A549 (cell line): ENCODE measurements around the gene SERBP1. TPM values are rescaled to one million over a fixed set of nuclear protein-coding genes. Genes with fewer than 3 reads are reported as not detected.

Source experiments
- ATAC-seq, 2 experiments: fragments of 200-7000 bp in 1 of 2; fragments of >200 bp in 1 of 2; cut with Nextera tagmentation in 1 of 2; cut with Tn5 transposase in 1 of 2; 3 replicates each; pipeline versions ENCODE4 v1.8.0 to v1.9.1; 2018 to 2020; ENCODE audit warnings: mild to moderate bottlenecking in 1 of 2, moderate library complexity in 1 of 2
- CTCF ChIA-PET: fragments of 300-600 bp; sonication (Branson Sonifier 250); formaldehyde crosslinking; extraction: SDS; loops from one replicate; lab custom pipeline; 2021; ENCODE audit warnings: antibody characterized with exemption, inconsistent platforms; lab: Yijun Ruan, JAX
- POLR2A ChIA-PET: fragments of 350-600 bp; formaldehyde crosslinking; extraction: SDS; loops from one replicate; lab custom pipeline; 2021; ENCODE audit warnings: antibody characterized with exemption, inconsistent platforms; lab: Yijun Ruan, JAX
- DNase-seq, 2 experiments: peaks; one replicate each; pipeline versions ENCODE4 v3.0.0 to v3.0.0-alpha.2; 2011 to 2016; ENCODE audit warnings: low read depth in 1 of 2, low spot score in 1 of 2
- FAIRE-seq: peaks from 2 replicates; lab custom pipeline; 2011; peaks lifted over from hg19 to GRCh38; lab: Jason Lieb, UNC
- H3K27ac ChIP-seq, 2 experiments: fragments of >200 bp; sonication (Bioruptor Twin); formaldehyde crosslinking; 3 replicates each; pipeline ENCODE4 v1.5.1; 2016 to 2017
- H3K4me1 ChIP-seq: fragments of >200 bp; sonication (Bioruptor Twin); formaldehyde crosslinking; 3 replicates; pipeline ENCODE4 v1.6.1; 2016
- H3K4me2 ChIP-seq: fragments of >200 bp; sonication (Bioruptor Twin); formaldehyde crosslinking; 3 replicates; pipeline ENCODE4 v1.6.1; 2016
- H3K4me3 ChIP-seq: fragments of >200 bp; sonication (Bioruptor Twin); formaldehyde crosslinking; 3 replicates; pipeline ENCODE4 v1.5.1; 2016
- H3K9me3 ChIP-seq: fragments of >200 bp; sonication (Bioruptor Twin); formaldehyde crosslinking; 3 replicates; pipeline ENCODE4 v1.6.1; 2016
- BHLHE40 ChIP-seq: IDR thresholded peaks from 2 replicates; pipeline ENCODE4 v1.6.1; 2012; ENCODE audit warnings: low read depth, low read length, inconsistent platforms
- EHMT2 ChIP-seq: fragments of 200-600 bp; sonication (generic); IDR thresholded peaks from 2 replicates; pipeline ENCODE4 v1.6.1; 2016; ENCODE audit warnings: antibody characterized with exemption, low read depth, mild to moderate bottlenecking, moderate library complexity
- FOSB ChIP-seq: fragments of 250-450 bp; sonication (Bioruptor Pico); IDR thresholded peaks from 2 replicates; pipeline ENCODE4 v1.5.0; 2020; ENCODE audit warnings: mild to moderate bottlenecking, moderate library complexity
- FOSL2 ChIP-seq, 2 experiments: fragments of 450-650 bp in 1 of 2; fragments of >200 bp in 1 of 2; sonication (Bioruptor Twin) in 1 of 2; formaldehyde crosslinking; IDR thresholded peaks; 2 replicates each; pipeline versions ENCODE4 v1.5.0 to v1.6.1; 2016 to 2020; ENCODE audit warnings: mild to moderate bottlenecking in 1 of 2, moderate library complexity in 1 of 2
- FOXS1 ChIP-seq: fragments of 250-450 bp; sonication (Bioruptor Pico); IDR thresholded peaks from 2 replicates; pipeline ENCODE4 v1.5.0; 2020; ENCODE audit warnings: mild to moderate bottlenecking, moderate library complexity
- GATA3 ChIP-seq: IDR thresholded peaks from 2 replicates; pipeline ENCODE4 v1.6.1; 2012; ENCODE audit warnings: borderline replicate concordance
- HDAC2 ChIP-seq: fragments of 200-600 bp; sonication (generic); IDR thresholded peaks from 2 replicates; pipeline ENCODE4 v1.6.1; 2016
- HOXB13 ChIP-seq: fragments of 250-450 bp; sonication (Bioruptor Pico); IDR thresholded peaks from 2 replicates; pipeline ENCODE4 v1.5.0; 2020; ENCODE audit warnings: low read depth, mild to moderate bottlenecking, moderate library complexity
- HOXB5 ChIP-seq: fragments of 250-450 bp; sonication (Bioruptor Pico); IDR thresholded peaks from 2 replicates; pipeline ENCODE4 v1.5.0; 2020; ENCODE audit warnings: mild to moderate bottlenecking, moderate library complexity
- JUN ChIP-seq, 2 experiments: fragments of >200 bp; sonication (Bioruptor Twin); formaldehyde crosslinking; IDR thresholded peaks; 2 replicates in 1 of 2; 3 replicates in 1 of 2; pipeline ENCODE4 v1.6.1; 2016 to 2017
- KDM1A ChIP-seq: fragments of 200-600 bp; sonication (generic); IDR thresholded peaks from 2 replicates; pipeline ENCODE4 v1.6.1; 2016; ENCODE audit warnings: low read depth, mild to moderate bottlenecking
- MAZ ChIP-seq: fragments of 150-350 bp; IDR thresholded peaks from 2 replicates; pipeline ENCODE4 v1.6.1; 2014; ENCODE audit warnings: antibody characterized with exemption, low read depth, low read length, borderline replicate concordance
- NR3C1 ChIP-seq: fragments of >200 bp; sonication (Bioruptor Twin); formaldehyde crosslinking; IDR thresholded peaks from 3 replicates; pipeline ENCODE4 v1.6.1; 2017
- POLR2A ChIP-seq: IDR thresholded peaks from 2 replicates; pipeline ENCODE4 v1.6.1; 2012; ENCODE audit warnings: mild to moderate bottlenecking, low read length
- RARB ChIP-seq: fragments of 250-450 bp; sonication (Bioruptor Pico); IDR thresholded peaks from 2 replicates; pipeline ENCODE4 v1.8.0; 2021; ENCODE audit warnings: mild to moderate bottlenecking, moderate library complexity
- RCOR1 ChIP-seq: fragments of 150-350 bp; IDR thresholded peaks from 2 replicates; pipeline ENCODE4 v1.6.1; 2014; ENCODE audit warnings: antibody characterized with exemption, low read length, low read depth
- RFX5 ChIP-seq: fragments of 450-650 bp; IDR thresholded peaks from 2 replicates; pipeline ENCODE4 v1.7.1; 2014; ENCODE audit warnings: antibody characterized with exemption, mild to moderate bottlenecking, moderate library complexity
- TP53 ChIP-seq: fragments of 250-450 bp; sonication (Bioruptor Pico); IDR thresholded peaks from 2 replicates; pipeline ENCODE4 v1.5.0; 2021; ENCODE audit warnings: mild to moderate bottlenecking, moderate library complexity
- ZNF302 ChIP-seq: fragments of 250-450 bp; sonication (Bioruptor Pico); IDR thresholded peaks from 2 replicates; pipeline ENCODE4 v1.9.0; 2021; ENCODE audit warnings: inconsistent platforms, mild to moderate bottlenecking, moderate library complexity
- ZSCAN20 ChIP-seq: fragments of 250-450 bp; sonication (Bioruptor Pico); IDR thresholded peaks from 2 replicates; pipeline ENCODE4 v1.8.0; 2022; ENCODE audit warnings: mild to moderate bottlenecking, moderate library complexity
- WGBS: methylation state at CpG from one replicate; pipeline ENCODE4 v1.1.6; 2017; ENCODE audit errors: missing lambda C conversion rate; 5-methylcytosine and 5-hydroxymethylcytosine counted together
- polyA plus RNA-seq, 4 experiments: library from polyadenylated mRNA; depleted of rRNA in 3 of 4; stranded (reverse); fragments of >200 nt; fragmentation: RNase III in 1 of 4; extraction: RNeasy Plus Mini Kit Qiagen cat#74134 plus additional on column Dnase treatment in 1 of 4; gene quantifications; 2 replicates in 3 of 4; 3 replicates in 1 of 4; pipeline ENCODE4 v1.2.3, GENCODE V29; 2011 to 2017
- TF ChIP-seq, protein P1 (sequence below): fragments of 250-450 bp; sonication (Bioruptor Pico); IDR thresholded peaks from 2 replicates; pipeline ENCODE4 v1.5.0; 2020; ENCODE audit warnings: low read depth, mild to moderate bottlenecking, moderate library complexity
- TF ChIP-seq, protein P2 (sequence below): IDR thresholded peaks from 2 replicates; pipeline ENCODE4 v1.6.1; 2012
- TF ChIP-seq, protein P3 (sequence below): IDR thresholded peaks from 2 replicates; pipeline ENCODE4 v1.6.1; 2012
- TF ChIP-seq, protein P4 (sequence below): fragments of >200 bp; sonication (Bioruptor Twin); formaldehyde crosslinking; IDR thresholded peaks from 3 replicates; pipeline ENCODE4 v1.5.1; 2016

SERBP1 gene
- polyA plus RNA-seq, 2 of the 4 experiments (the other 2 are of a cell fraction) = 237 to 333 TPM

DNA sequence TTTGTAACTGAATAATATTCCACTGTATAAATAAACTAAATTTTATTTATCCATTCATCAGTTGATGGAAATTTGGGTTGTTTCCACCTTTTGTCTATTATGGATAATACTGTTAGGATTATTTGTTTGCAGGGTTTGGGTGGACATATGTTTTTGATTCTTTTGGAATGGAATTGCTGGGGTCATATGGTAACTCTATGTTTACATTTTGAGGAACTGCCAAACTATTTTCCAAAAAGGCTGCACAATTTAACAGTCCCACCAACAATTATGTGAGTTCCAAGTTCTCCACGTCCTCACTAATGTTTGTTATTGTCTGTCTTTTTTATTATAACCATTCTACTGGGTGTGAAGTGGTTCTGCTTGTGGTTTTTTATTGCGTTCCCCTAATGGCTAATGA, 4.3 kb upstream of the SERBP1 start:
- FAIRE-seq (no peak), ATAC-seq (no peak)
- no peak overlapping the region for H3K27ac ChIP-seq

DNA sequence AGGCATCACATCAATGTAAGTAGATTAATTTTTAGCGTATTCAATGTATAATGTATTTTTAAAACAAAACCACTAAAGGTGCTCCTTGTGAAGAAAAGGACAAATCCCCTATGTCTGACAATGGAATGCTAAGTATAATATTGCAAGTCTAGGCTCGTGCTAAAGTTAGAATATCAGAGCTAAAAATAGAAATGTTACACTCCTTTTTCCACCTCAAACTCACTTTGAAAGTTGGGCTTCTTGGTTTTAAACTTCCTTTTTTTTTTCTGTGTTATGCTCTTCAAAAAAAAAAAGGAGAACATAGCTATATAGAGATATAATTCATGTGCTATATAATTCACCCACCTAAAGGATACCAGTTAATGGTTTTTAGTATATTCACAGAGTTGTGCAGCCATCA, 3.6 kb upstream of the SERBP1 start:
- no peak overlapping the region for H3K4me2 ChIP-seq
- TF ChIP-seq NR3C1 (no peak), JUN (IDR thresholded peaks at IDR 0.05) (no peak), HDAC2 (no peak), HOXB13 (CRISPR knock-in tag) (no peak), RARB (CRISPR knock-in tag) (no peak), ZSCAN20 (no peak), FOSL2 (IDR thresholded peaks at IDR 0.05) (no peak), FOSL2 (CRISPR knock-in tag; IDR thresholded peaks at IDR 0.05) (no peak), RCOR1 (no peak), TP53 (no peak), MAZ (no peak), EHMT2 (no peak), RFX5 (no peak)
- TF ChIP-seq, protein P1, sequence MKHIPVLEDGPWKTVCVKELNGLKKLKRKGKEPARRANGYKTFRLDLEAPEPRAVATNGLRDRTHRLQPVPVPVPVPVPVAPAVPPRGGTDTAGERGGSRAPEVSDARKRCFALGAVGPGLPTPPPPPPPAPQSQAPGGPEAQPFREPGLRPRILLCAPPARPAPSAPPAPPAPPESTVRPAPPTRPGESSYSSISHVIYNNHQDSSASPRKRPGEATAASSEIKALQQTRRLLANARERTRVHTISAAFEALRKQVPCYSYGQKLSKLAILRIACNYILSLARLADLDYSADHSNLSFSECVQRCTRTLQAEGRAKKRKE = no peak
- no peak for DNase-seq
- 75% methylated on average over 2 of the region's 2 CpGs for WGBS
- H3K4me3 ChIP-seq = no peak overlapping the region
- FAIRE-seq = no peak
- ChIA-PET CTCF (interaction anchor here (0.5 kb wide), 1 partner anchor 359 kb away, joined by 5 read pairs; no protein-coding TSS in a partner anchor), POLR2A (interaction anchor here (1.0 kb wide), 1 partner anchor 40 kb away, joined by 3 read pairs; no protein-coding TSS in a partner anchor)
- no peak for ATAC-seq
- H3K9me3 ChIP-seq = no peaks in the 10 kb centered on the region
- peaks cover 6% of the 10 kb centered on the region; the same call in 1 of the 3 replicates for H3K4me1 ChIP-seq
- no peak overlapping the region for H3K27ac ChIP-seq

More for the DNA sequence above, 4.3 kb upstream of the SERBP1 start:
- peaks cover 6% of the 10 kb centered on the region; the same call in 1 of the 3 replicates for H3K4me1 ChIP-seq
- DNase-seq = no peak
- H3K9me3 ChIP-seq = no peaks in the 10 kb centered on the region
- H3K4me2 ChIP-seq = no peak overlapping the region
- POLR2A ChIA-PET = interaction anchor here (1.0 kb wide), 1 partner anchor 40 kb away, joined by 3 read pairs; no protein-coding TSS in a partner anchor
- WGBS = 61% methylated on average over 2 of the region's 2 CpGs
- H3K4me3 ChIP-seq = no peak overlapping the region
- CTCF ChIA-PET = no interaction called here
- TF ChIP-seq, protein P2, sequence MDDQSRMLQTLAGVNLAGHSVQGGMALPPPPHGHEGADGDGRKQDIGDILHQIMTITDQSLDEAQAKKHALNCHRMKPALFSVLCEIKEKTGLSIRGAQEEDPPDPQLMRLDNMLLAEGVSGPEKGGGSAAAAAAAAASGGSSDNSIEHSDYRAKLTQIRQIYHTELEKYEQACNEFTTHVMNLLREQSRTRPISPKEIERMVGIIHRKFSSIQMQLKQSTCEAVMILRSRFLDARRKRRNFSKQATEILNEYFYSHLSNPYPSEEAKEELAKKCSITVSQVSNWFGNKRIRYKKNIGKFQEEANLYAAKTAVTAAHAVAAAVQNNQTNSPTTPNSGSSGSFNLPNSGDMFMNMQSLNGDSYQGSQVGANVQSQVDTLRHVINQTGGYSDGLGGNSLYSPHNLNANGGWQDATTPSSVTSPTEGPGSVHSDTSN = no peak
- TF ChIP-seq ZNF302 (CRISPR knock-in tag) (no peak), GATA3 (no peak), FOXS1 (CRISPR knock-in tag) (no peak), BHLHE40 (no peak), KDM1A (no peak), POLR2A (no peak), FOSB (CRISPR knock-in tag) (no peak), NR3C1 (no peak), HOXB5 (CRISPR knock-in tag) (no peak)
- TF ChIP-seq, protein P3, sequence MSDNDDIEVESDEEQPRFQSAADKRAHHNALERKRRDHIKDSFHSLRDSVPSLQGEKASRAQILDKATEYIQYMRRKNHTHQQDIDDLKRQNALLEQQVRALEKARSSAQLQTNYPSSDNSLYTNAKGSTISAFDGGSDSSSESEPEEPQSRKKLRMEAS = no peak
- TF ChIP-seq, protein P4, sequence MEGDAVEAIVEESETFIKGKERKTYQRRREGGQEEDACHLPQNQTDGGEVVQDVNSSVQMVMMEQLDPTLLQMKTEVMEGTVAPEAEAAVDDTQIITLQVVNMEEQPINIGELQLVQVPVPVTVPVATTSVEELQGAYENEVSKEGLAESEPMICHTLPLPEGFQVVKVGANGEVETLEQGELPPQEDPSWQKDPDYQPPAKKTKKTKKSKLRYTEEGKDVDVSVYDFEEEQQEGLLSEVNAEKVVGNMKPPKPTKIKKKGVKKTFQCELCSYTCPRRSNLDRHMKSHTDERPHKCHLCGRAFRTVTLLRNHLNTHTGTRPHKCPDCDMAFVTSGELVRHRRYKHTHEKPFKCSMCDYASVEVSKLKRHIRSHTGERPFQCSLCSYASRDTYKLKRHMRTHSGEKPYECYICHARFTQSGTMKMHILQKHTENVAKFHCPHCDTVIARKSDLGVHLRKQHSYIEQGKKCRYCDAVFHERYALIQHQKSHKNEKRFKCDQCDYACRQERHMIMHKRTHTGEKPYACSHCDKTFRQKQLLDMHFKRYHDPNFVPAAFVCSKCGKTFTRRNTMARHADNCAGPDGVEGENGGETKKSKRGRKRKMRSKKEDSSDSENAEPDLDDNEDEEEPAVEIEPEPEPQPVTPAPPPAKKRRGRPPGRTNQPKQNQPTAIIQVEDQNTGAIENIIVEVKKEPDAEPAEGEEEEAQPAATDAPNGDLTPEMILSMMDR = no peak
